GM04503 (cell line): ENCODE measurements around the gene PDE4D.

Source experiments
- DNase-seq: peaks from one replicate; pipeline ENCODE4 v3.0.0-alpha.2; 2012; ENCODE audit warnings: low read depth

Gene PDE4D

DNA sequence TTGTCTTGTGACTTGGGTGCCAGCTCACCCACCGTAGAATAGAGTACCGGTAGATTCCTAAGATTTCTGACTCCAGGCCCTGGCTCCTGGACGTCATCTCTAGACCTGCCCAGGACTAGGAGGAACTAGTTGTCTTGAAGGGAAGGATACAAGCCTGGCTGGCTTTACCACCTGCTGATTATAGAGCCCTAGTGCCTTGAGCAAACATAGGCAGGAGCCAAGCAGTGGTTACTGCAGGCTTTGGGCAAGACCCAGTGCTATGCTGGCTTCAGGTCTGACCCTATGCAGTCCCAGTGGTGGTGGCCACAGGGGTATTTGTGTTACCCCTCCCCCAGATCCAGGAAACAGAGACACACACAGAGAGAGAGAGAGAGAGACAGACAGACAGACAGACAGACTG lies 606.2 kb downstream of the PDE4D start:
- no peak for DNase-seq

DNA sequence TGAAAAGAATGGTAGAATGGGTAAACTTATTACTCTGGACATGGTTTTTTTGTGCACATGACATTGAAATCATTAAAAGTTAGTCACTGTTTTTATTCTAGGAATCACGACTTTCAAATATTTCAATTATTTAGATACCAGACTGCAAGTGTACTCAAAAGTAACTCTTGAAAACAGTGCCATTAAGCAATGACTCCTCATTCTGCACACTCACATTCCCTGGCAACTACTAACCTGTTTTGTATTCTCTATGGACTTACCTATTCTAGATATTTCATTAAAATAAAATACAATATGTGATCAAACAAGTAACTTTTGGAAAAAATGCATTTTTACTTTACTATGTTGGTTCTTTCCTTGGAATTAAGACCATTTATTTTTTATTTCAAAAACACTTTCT lies 607.0 kb downstream of the PDE4D start:
- no peak for DNase-seq

DNA sequence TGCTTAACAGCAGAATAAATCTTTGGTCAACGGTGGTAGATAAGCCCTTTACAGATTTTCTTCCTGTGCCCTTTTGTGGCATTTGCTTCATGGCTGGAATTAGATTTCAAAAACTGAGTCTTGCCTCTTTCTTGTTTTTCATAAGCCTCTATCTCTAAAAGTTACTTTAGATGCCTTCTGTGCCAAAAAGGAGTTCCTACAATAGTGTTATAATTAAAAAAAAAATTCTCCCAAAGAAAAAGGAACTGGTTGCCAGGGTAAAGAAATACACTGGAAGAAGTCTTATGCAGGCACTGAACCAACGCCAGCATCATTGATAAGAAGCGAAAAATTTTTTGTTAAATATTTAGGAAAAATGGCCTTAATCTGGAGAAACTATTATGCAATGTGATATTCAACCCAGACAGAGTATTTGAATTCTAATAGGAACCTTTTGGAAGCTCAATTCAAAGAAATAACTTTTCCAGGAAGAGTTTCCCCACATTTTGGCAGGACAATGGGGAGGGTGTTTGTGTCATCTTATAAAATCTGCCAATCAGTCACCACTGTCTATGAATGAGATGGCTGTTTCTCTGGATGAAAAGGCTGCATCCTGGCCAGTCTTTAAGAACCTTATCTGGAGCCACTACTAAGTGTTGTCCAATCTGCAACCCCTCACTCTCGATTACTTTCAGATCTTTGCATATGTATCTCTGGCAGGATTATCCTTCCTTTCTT lies 608.1 kb downstream of the PDE4D start:
- DNase-seq, result no peak

DNA sequence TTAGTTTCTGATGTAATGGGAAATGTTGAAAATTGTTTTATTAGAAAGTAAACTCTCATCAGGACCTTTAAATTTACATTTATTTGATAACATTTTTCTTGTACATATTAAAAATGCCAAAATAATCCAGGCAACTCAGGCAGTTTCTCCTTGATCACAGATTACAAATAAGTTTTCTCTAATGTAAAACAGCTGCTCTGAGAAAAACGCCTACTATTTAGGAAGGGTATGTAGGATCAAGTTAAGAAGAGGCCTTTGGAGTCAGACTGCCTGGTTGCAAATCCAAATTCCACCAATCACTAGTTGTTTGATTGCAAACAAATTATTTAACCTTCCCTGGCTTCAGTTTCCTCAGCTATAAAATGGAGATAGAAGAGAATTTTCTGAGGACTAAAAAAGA lies 610.8 kb downstream of the PDE4D start:
- DNase-seq, result no peak

DNA sequence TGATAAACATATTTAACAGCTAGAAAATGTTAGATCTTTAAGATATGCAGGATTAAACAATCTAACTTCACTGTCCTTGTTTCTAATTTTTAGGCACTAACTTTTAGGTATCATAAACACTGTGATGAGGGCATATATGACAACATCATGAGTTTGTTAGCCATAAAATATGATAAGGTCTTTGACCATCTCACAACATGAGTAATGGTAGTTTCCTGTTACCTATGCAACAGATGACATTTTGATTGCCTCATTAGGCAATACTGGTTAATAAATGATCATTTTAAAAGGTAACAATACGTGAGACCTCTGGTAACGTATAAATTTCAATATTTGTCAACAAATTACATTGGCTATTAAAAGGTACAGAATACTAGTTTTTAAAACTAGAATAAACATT lies 613.5 kb downstream of the PDE4D start:
- DNase-seq, result no peak

DNA sequence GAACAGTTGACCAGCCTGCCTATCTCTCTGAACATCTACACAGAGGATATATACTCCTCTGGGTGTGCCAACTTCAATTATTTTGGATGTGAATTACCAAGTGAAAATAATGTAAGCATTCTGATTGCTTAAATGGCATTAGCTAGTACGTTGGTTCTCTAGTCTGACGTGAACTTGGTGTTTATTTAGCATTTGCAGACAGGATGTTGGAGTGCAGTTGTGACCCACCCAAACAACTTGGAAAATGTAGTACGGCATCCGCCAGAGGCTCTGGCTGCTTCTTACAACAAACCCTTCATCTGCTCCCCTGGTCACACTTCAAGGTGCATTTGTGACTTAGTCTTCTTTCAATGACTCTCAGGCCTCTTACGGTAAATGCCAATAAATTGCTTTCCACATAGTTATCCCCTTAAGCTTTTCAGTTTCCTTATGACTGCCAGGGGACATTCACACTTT lies 616.6 kb downstream of the PDE4D start:
- DNase-seq, result no peak

DNA sequence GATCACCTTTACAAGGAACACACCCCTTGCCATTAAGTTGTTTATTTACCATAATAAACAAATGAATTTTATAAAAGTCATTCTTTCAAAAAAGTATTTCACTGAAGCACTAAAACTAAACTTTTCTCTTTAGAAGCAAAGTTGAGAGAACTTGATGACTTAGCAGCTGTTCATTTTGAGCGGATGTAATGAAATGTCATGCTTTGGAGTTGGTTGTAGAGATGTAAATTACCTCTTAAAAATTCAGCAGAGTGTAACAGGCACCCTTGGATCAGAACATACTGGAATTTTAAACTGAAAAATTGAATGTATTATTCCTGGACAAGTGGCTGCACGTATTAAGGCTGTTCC lies 617.2 kb downstream of the PDE4D start:
- no peak for DNase-seq

DNA sequence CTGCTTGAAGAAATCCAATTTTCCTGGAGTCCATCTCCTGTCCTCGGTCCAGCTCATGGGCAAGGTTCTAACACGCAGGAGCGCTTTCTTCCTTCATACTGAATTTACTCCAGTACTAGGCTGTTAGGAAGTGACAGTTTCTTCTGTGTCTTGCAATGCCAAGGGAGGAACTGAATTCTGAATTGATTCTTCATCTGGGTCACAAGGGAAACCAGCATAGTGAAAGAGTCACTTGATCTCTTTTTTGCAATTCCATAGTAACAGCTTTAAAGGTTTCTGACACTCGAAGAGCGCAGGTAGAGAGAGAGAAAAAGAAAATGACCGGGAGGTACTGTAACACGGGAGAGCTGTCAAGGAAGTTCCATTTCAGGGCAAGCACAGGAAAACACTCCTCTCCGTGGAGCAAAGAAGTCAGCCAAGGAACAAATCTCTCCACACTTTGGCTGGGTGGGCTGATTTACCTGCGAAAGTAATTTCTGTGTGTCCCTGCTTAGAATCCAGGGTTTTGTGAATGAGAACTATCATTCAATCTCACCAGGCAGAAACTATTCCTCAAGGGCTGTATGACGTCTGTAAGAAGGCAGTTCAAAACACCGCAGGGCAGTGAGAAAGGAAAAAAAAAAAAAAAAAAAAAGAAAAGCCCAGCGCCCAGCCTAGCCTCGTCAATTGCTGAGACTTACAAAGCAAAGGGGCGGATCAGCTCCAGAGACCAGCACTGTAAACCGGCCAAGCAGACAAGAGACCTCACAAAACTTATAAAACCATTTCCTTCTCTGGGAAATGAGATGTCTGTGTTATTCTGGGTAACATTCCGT lies 617.8 kb downstream of the PDE4D start:
- DNase-seq, result no peak

DNA sequence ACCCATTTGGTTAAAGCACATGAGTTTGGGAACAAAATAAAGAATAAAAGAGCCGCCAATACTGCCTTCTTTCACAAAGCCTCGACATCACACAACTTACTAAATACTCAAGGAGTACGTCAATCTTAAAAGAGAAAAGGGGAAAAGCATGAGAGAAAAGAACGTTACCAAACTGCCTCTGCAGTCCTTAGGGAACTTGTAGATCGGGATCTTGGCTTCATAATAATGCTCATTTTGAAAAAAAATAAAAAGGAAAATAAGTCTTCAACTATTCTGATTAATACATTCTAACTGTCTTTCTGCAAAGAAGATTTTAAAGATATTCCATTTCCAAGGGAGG lies 618.4 kb downstream of the PDE4D start:
- no peak for DNase-seq

DNA sequence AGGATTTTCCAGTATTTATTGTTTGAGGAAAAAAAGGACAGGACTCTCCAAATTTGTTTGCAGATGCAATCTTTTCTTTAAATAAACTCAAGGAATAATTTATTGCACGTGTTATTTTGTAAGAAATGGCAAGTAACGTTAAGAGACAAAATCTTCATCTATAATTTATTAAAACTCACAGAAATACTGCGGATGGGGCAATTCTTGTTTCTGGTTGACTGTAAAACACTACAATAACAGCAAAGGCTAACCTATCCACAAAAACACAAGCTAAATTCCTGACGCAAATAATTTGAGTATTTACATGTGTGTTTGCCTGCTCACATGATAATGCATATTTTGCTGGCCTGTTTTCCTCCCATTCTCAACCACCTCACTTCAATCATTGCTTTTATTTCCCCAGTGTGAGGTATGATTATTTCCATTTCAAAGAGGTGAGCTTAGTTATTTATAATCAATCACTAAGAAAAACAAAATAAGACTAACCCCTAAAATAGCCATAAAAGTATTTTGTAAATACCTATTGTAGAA lies 619.4 kb downstream of the PDE4D start:
- DNase-seq, result no peak

DNA sequence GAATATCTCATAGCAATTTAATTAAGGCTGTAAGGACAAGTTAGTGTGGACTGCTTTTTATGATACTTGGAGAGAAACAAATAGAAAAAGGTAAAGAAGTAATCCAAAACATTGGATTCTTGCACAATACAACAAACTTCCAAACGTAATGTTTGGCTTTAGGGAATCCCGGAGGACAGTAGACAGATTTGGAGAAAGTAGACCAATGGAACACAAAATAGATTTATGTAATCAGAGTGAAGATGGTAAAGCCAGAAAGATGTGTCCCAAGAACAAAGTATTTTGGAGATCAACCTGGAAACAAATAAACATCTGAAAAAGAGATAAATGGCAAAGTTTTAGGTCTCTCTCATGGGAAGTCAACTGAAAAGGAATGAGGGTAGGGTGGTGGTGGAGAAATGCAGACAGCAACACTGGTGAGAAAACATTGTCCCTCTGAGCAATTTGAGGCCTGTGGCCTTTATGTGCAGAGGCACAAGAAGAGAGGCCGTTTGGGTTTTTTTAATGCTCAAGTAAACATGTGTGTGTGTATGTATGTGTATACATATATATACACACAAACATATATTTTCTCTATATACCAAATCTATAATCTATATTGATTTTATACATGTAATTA lies 620.6 kb downstream of the PDE4D start:
- DNase-seq, result no peak

DNA sequence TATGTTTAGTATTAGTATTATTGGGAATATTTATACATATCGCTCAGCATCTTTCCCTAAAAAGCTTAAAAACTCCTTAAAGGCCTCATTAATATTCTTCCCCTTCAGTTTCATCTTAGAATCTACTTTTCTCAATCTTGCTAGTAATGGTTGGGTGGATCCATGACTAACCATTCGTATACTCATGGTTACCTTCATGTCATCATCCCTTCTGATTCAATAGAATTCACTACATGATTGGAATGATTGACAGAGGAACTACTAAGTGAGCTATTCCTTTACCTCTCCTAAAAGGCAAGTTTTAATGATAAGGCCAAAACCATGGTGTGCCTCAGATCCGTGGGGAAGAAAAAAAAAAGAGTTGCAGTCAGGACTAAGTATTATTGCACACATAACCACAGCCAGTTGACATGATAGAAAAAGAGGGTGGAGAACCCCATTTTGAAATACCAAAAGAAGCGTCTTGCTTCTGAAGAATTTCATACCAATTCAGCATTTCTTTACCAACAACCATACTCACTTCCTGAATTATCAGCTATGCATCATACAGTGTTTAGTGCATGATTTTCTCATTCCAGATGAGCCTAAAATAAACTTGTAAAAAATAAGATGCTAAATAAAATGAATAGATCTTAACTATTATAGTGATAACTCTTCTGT lies 624.6 kb downstream of the PDE4D start:
- no peak for DNase-seq

DNA sequence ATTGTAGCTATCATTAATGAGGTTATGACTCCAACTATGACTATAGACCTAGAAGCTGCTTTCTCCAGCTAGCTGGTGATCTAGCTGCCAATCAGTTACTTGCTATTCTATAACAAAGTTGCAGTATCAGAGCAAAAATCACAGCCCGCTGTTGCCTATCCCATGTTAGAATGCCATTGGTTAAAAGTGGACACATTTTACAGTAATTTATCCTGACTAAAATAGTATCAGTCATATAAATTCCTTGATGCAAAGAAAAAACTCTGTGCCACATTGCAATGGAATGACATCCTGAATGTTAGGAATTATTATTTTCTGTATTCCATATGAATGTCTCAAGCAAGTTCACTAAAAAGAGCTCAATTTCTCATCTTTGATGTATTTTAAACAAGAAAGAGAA lies 626.5 kb downstream of the PDE4D start:
- no peak for DNase-seq

DNA sequence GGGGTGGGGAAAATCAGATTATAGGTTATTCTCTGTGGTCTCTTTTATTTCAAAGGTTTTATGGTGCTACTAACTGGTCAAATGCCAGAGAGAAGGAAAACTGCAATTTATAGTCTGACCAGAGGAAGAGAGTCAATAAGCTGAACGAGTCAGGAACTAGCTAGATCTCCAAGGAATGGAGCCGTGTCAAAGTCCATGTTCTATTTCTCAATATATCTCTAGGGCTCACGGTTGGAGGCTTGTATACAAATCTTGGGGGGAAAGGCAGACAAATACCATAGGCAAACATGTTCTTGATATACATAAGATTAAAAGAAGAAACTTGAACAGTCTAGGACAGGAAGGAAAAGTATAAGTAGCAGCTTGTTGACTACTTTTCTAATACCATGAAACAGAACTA lies 627.1 kb downstream of the PDE4D start:
- DNase-seq, result no peak

DNA sequence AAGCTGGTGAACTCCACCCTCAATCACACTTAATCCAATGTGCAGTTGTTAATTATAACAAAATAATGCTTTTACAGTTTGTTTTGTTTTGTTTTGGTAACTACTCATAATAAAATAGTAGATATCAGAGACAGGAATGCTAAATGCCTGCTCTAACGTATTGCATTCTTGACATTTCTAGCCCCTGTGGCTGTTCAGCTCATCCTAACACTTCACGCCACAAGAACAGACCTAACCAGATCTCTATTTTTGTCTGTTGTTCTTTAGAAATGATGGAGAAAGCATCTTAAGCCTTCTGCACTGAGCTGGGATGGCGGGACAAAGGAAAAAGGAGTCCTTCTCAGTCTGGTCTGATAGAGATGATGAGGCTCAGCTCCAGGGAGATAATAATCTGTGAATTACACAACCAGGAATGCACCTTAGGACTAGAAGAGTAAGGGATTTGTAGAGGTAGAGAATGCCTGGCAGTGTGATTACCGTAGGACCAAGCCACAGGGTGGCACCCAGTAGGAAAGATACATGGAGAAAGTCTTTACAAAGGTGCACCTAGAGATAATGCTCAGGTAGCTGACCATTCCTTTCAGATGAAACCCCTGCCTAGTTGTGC lies 628.8 kb downstream of the PDE4D start:
- no peak for DNase-seq

DNA sequence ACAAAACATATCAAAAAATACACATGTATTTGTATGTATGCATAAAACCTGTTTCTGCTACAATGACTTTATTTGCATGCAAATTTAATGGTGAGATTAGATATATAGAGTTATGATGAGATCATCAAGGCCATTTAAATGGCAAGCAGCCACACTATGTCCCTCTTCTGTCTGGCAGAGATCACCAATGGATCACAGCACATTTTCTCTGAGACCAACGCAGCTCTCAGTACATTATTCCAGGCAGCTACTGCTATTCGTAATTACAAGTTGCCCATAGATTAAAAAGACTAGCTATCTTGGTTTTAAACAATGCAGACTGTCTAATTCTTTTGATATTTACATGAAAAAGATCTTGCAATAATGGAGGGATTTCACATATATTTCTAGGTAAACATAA lies 629.5 kb downstream of the PDE4D start:
- DNase-seq, result no peak

DNA sequence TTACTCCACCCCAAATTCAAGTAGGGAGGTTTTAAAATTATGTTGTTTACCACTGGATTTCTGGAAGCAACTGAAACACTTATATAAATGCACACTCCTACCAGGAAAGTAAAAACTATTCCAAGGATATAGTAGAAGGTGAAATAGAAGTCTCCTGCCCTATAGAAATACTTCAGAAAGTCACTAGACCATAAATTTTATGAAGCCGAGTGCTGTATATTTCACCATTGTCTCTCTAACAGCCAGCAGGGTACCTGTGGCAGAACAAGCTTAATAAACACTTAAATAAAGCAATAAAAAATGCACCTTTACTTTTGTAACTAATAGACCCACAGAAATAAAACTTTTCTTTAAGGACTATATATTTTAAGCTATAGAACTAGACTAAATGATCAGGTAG lies 631.6 kb downstream of the PDE4D start:
- no peak for DNase-seq

DNA sequence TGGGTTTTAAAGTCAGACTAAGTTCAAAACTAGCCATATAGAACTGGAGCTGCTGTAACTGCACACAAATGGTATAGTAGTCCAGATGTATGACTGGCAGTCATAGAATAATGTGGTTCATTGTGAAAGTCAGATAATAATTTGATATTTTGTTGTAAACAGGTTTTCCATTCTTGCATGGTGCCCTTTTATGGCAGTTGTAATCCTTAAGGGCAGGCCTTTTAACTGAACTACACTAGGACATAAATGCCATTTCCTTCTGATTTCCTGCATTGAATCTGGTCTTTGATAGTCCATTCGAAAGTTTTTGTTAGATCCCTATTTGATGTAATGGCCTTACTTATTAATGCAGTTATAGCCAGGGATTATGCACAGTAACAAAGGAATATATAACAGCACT lies 632.6 kb downstream of the PDE4D start:
- no peak for DNase-seq

DNA sequence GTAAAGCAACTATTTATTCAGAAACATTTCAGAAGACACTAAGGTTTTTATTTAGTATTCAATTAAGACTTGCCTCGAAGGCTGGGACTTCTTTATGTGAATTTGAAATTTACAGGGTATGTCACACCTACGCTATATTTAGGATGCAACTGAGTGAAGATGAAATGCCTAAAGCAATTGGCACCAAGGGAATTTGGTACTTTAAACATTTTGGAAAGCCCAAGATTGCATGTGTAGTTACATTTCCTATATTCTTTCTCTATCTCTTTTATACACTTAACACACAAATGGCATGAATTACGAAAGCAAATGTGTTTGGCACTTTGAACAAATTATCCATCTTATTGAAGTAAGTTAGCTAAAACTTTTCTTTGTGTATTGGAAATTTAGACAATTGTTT lies 633.3 kb downstream of the PDE4D start:
- no peak for DNase-seq

DNA sequence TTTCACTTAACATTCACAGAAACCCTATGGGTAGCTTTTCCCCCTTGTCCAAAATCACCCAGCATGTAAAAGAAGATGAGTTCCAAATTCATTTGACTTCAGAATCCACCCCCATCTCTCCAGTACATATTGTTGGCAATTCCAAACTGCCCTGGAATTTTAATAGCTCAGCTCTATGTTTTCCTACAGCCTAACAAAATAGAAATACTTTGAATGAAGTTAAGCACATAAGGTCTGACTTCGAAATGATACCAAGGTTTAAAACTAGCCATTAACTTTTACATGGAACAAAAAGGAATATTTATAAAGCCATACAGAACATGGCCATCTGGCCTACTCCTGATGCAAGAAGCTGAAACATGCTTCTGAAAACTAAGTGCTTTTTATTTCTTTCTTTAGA lies 634.3 kb downstream of the PDE4D start:
- DNase-seq, result no peak

DNA sequence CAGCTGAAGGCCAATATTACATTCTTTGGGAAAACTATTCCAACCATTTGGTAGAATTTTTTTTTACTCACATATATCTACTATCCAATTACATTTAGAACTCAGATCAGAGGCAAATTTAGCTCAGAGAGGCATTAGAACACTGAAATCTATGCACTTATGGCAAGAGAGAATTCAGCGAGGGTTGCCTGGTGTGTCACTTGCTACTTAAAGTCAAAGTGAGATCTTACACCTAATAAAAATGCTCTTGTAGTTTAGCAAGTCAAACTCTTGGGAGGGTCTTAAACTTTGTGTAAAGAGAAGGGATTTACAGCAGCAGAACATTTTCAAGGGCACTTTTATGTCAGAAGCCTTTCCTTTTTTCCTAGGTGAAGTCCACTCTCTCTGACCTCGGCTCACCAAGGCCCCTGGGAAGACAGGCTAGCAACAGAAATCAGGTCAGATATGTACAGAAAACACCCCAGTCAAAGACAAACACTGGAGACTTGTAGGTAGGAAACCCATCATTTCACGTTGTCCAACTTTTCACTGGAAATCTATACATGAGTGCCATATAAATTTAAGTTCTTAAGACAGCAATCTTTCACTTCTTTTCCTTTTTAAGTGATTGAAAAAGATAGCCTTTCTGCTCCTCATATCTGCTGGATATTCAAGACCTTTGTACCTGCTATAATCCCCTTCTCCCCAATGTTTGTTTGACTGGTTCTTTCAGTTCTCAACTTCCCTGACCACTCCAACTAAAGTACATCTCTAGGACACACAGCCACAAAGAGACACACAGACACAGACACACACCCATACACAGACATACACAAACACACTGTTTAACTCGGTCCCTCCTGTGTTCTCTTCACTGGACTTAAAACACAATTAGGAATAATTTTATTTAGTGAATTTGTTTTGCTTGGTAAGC lies 635.8 kb downstream of the PDE4D start:
- DNase-seq, result no peak
